ENCODE data around the gene ACP7. TPM values are rescaled to one million over a fixed set of nuclear protein-coding genes. Genes with fewer than 3 reads are reported as not detected.

The ACP7 gene, protein sequence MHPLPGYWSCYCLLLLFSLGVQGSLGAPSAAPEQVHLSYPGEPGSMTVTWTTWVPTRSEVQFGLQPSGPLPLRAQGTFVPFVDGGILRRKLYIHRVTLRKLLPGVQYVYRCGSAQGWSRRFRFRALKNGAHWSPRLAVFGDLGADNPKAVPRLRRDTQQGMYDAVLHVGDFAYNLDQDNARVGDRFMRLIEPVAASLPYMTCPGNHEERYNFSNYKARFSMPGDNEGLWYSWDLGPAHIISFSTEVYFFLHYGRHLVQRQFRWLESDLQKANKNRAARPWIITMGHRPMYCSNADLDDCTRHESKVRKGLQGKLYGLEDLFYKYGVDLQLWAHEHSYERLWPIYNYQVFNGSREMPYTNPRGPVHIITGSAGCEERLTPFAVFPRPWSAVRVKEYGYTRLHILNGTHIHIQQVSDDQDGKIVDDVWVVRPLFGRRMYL
- not detected in 2 replicates for total RNA-seq

DNA sequence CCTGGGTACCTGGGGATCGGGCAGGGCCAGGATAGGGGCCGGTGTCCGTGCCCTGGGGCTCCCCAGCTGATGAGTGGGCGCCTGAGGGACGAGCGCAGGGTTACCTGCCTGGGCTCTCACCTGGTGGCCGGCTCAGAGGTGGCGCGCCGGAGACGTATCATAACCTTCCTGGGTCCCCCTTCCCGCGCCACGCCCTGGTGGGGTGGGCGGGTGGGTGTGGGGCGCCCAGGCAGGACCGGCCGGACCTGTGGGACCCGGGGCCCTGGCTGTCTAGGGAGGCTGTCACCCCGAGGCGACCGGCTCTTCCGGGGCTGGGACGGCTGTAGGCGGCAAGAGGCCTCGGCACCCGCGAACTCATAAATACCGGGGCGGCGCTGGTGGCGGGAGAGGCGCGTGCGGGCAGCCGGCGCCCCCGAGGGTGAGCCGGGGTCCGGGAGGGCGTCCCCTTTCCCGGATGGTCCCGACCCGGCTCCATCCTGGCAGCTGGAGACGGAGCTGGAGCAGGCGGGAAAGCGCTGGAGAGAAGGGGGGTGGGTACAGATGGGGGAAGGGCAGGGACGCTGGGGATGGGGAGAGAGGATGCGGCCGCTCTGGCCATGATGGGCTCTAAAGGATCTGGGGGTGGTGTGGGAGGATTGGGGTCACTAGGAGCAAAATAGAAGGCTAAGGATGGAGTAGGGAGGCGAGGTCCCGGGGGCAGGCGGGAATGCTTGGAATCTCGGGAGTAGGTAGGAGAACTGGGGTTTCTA is at the start of gene ACP7:
Gene ACP7 (plus strand): TSS at position 386 of the 749 bp plus-strand sequence. CDS start 902 bp downstream, outside the sequence.

DNA sequence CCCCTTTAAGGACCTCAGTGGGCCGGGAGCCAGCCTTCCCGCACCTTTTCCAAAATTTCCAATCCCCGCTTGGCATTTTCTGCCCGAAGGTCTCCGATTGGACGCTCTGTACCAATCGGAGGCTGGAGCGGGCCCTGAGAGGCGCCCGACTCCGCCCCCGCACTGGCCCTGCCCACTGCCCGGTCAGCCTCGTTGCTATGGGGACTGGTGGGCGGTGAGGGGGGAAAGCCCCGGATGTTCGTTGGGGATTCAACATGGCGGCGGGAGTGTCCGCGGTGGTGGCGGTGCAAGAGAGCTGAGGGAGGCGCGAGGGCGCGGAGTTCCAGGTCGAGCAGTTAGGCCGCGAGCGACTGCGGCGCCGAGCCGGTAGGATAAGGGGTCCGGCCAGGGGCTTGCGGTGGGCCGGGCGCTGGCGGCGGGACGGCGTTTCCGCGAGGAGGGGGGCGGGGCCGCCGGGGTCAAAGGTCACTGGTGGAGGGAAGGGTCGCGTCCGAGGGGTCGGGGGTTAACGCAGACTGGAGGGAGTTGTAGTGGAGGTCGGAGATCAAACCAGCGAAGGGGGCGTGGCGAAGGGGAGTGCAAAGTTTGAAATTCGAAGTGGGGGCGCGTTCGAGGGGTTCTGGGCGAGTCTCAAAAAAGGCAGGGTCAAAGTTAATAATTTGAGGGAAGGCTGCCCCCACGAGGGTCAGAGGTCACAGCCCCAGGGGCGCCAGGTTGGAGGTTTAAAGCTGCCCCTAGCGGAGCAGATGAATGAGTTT is 41.6 kb downstream of the ACP7 start, which contains the start of gene PAK4:
Gene PAK4 (plus strand): TSS at position 233 of the 758 bp plus-strand sequence. CDS start 43,768 bp downstream, outside the sequence.

Other genes with a start within 250 kb of the ACP7 start
- 179 and 198 TPM in 2 replicates for gene HNRNPL, start 234.4 kb upstream of the ACP7 start, total RNA-seq
- gene RINL, start 206.1 kb upstream of the ACP7 start, total RNA-seq: 1.5 and 2.3 TPM in 2 replicates
- gene SIRT2, start 184.8 kb upstream of the ACP7 start, total RNA-seq: 56.7 and 57.2 TPM in 2 replicates
- 15.3 and 18.0 TPM in 2 replicates for gene NFKBIB, start 184.4 kb upstream of the ACP7 start, total RNA-seq
- not detected in 2 replicates for gene CCER2, start 172.2 kb upstream of the ACP7 start, total RNA-seq
- 15.5 and 22.0 TPM in 2 replicates for gene SARS2, start 153.6 kb upstream of the ACP7 start, total RNA-seq
- gene MRPS12, start 153.4 kb upstream of the ACP7 start, total RNA-seq: 32.2 and 33.8 TPM in 2 replicates
- 18.4 and 26.2 TPM in 2 replicates for gene FBXO17, start 108.6 kb upstream of the ACP7 start, total RNA-seq
- 0.18 and 0.49 TPM in 2 replicates for gene FBXO27, start 51.8 kb upstream of the ACP7 start, total RNA-seq
- gene PAK4, start 41.4 kb downstream of the ACP7 start, total RNA-seq: 7.0 and 9.1 TPM in 2 replicates
- not detected in 2 replicates for gene NCCRP1, start 112.6 kb downstream of the ACP7 start, total RNA-seq
- gene SYCN, start 119.9 kb downstream of the ACP7 start, total RNA-seq: not detected in 2 replicates
- not detected in 2 replicates for gene IFNL3, start 160.6 kb downstream of the ACP7 start, total RNA-seq
- not detected in 2 replicates for gene IFNL4, start 164.5 kb downstream of the ACP7 start, total RNA-seq
- gene IFNL2, start 184.0 kb downstream of the ACP7 start, total RNA-seq: not detected in 2 replicates
- gene IFNL1, start 212.0 kb downstream of the ACP7 start, total RNA-seq: not detected in 2 replicates
- not detected in 2 replicates for gene LRFN1, start 236.5 kb downstream of the ACP7 start, total RNA-seq